ENCODE data around the gene PAX3. TPM values are rescaled to one million over a fixed set of nuclear protein-coding genes. Genes with fewer than 3 reads are reported as not detected.

PAX3 gene
- total RNA-seq, 1 donor from 2014 or later, result 0.52 TPM

- Histone ChIP-seq H3K27me3 (ENCODE audit: control insufficient read depth in 3 of 3, insufficient read depth in 3 of 3, low read length in 3 of 3) (no peaks in the 10 kb centered on the region), H3K9me3 (ENCODE audit: control insufficient read depth in 3 of 3, low read length in 3 of 3) (no peaks in the 10 kb centered on the region), H3K27ac (ENCODE audit: low read depth, low read length) (no peak overlapping the region), H3K4me3 (ENCODE audit: low read length in 3 of 3) (no peak overlapping the region), H3K36me3 (ENCODE audit: control insufficient read depth in 3 of 3, insufficient read depth in 3 of 3, low read length in 3 of 3) (no peaks in the 10 kb centered on the region), H3K9ac (ENCODE audit: low read depth in 1 of 3, low read length in 3 of 3) (no peak overlapping the region), H3K4me1 (ENCODE audit: control insufficient read depth in 3 of 3, insufficient read depth in 3 of 3, low read length in 3 of 3) (no peaks in the 10 kb centered on the region)
Observed at GRCh38 chr2:222250313-222250712, 48.5 kb downstream of the PAX3 start.

GRCh38 chr2:222249444-222249843, 49.4 kb downstream of the PAX3 start:
- no peaks in the 10 kb centered on the region for H3K4me1 ChIP-seq (ENCODE audit: control insufficient read depth in 3 of 3, insufficient read depth in 3 of 3, low read length in 3 of 3)
- no peaks in the 10 kb centered on the region for H3K9me3 ChIP-seq (ENCODE audit: control insufficient read depth in 3 of 3, low read length in 3 of 3)
- H3K4me3 ChIP-seq (ENCODE audit: low read length in 3 of 3), result no peak overlapping the region
- H3K27ac ChIP-seq (ENCODE audit: low read depth, low read length), result no peak overlapping the region
- H3K27me3 ChIP-seq (ENCODE audit: control insufficient read depth in 3 of 3, insufficient read depth in 3 of 3, low read length in 3 of 3), result no peaks in the 10 kb centered on the region
- H3K36me3 ChIP-seq (ENCODE audit: control insufficient read depth in 3 of 3, insufficient read depth in 3 of 3, low read length in 3 of 3), result no peaks in the 10 kb centered on the region
- H3K9ac ChIP-seq (ENCODE audit: low read depth in 1 of 3, low read length in 3 of 3), result no peak overlapping the region

GRCh38 chr2:222248818-222249217, 50.0 kb downstream of the PAX3 start:
- no peaks in the 10 kb centered on the region for H3K36me3 ChIP-seq (ENCODE audit: control insufficient read depth in 3 of 3, insufficient read depth in 3 of 3, low read length in 3 of 3)
- H3K27me3 ChIP-seq (ENCODE audit: control insufficient read depth in 3 of 3, insufficient read depth in 3 of 3, low read length in 3 of 3), result no peaks in the 10 kb centered on the region
- no peaks in the 10 kb centered on the region for H3K9me3 ChIP-seq (ENCODE audit: control insufficient read depth in 3 of 3, low read length in 3 of 3)
- H3K27ac ChIP-seq (ENCODE audit: low read depth, low read length), result no peak overlapping the region
- no peak overlapping the region for H3K9ac ChIP-seq (ENCODE audit: low read depth in 1 of 3, low read length in 3 of 3)
- H3K4me3 ChIP-seq (ENCODE audit: low read length in 3 of 3), result no peak overlapping the region
- H3K4me1 ChIP-seq (ENCODE audit: control insufficient read depth in 3 of 3, insufficient read depth in 3 of 3, low read length in 3 of 3), result no peaks in the 10 kb centered on the region

- H3K4me1 ChIP-seq (ENCODE audit: control insufficient read depth in 3 of 3, insufficient read depth in 3 of 3, low read length in 3 of 3), result no peaks in the 10 kb centered on the region
- no peaks in the 10 kb centered on the region for H3K36me3 ChIP-seq (ENCODE audit: control insufficient read depth in 3 of 3, insufficient read depth in 3 of 3, low read length in 3 of 3)
- no peaks in the 10 kb centered on the region for H3K27me3 ChIP-seq (ENCODE audit: control insufficient read depth in 3 of 3, insufficient read depth in 3 of 3, low read length in 3 of 3)
- no peak overlapping the region for H3K27ac ChIP-seq (ENCODE audit: low read depth, low read length)
- H3K9me3 ChIP-seq (ENCODE audit: control insufficient read depth in 3 of 3, low read length in 3 of 3), result no peaks in the 10 kb centered on the region
- H3K4me3 ChIP-seq (ENCODE audit: low read length in 3 of 3), result no peak overlapping the region
- H3K9ac ChIP-seq (ENCODE audit: low read depth in 1 of 3, low read length in 3 of 3), result no peak overlapping the region
Observed at GRCh38 chr2:222248256-222248655, 50.5 kb downstream of the PAX3 start.

GRCh38 chr2:222242532-222242931, 56.3 kb downstream of the PAX3 start:
- Histone ChIP-seq H3K9ac (ENCODE audit: low read depth in 1 of 3, low read length in 3 of 3) (no peak overlapping the region), H3K27ac (ENCODE audit: low read depth, low read length) (no peak overlapping the region), H3K4me1 (ENCODE audit: control insufficient read depth in 3 of 3, insufficient read depth in 3 of 3, low read length in 3 of 3) (no peaks in the 10 kb centered on the region), H3K36me3 (ENCODE audit: control insufficient read depth in 3 of 3, insufficient read depth in 3 of 3, low read length in 3 of 3) (no peaks in the 10 kb centered on the region), H3K27me3 (ENCODE audit: control insufficient read depth in 3 of 3, insufficient read depth in 3 of 3, low read length in 3 of 3) (peaks cover 3 to 11% (median 3%) of the 10 kb centered on the region in 3 donors), H3K9me3 (ENCODE audit: control insufficient read depth in 3 of 3, low read length in 3 of 3) (no peaks in the 10 kb centered on the region), H3K4me3 (ENCODE audit: low read length in 3 of 3) (no peak overlapping the region)

- Histone ChIP-seq H3K4me3 (ENCODE audit: low read length in 3 of 3) (no peak overlapping the region), H3K9me3 (ENCODE audit: control insufficient read depth in 3 of 3, low read length in 3 of 3) (no peaks in the 10 kb centered on the region), H3K4me1 (ENCODE audit: control insufficient read depth in 3 of 3, insufficient read depth in 3 of 3, low read length in 3 of 3) (no peaks in the 10 kb centered on the region), H3K27me3 (ENCODE audit: control insufficient read depth in 3 of 3, insufficient read depth in 3 of 3, low read length in 3 of 3) (peaks cover 3 to 11% (median 3%) of the 10 kb centered on the region in 3 donors), H3K9ac (ENCODE audit: low read depth in 1 of 3, low read length in 3 of 3) (no peak overlapping the region), H3K36me3 (ENCODE audit: control insufficient read depth in 3 of 3, insufficient read depth in 3 of 3, low read length in 3 of 3) (no peaks in the 10 kb centered on the region), H3K27ac (ENCODE audit: low read depth, low read length) (no peak overlapping the region)
Observed at GRCh38 chr2:222241128-222241870, 57.5 kb downstream of the PAX3 start.

GRCh38 chr2:222240676-222241049, 58.1 kb downstream of the PAX3 start:
- Histone ChIP-seq H3K9me3 (ENCODE audit: control insufficient read depth in 3 of 3, low read length in 3 of 3) (no peaks in the 10 kb centered on the region), H3K36me3 (ENCODE audit: control insufficient read depth in 3 of 3, insufficient read depth in 3 of 3, low read length in 3 of 3) (no peaks in the 10 kb centered on the region), H3K4me1 (ENCODE audit: control insufficient read depth in 3 of 3, insufficient read depth in 3 of 3, low read length in 3 of 3) (no peaks in the 10 kb centered on the region), H3K27ac (ENCODE audit: low read depth, low read length) (no peak overlapping the region), H3K27me3 (ENCODE audit: control insufficient read depth in 3 of 3, insufficient read depth in 3 of 3, low read length in 3 of 3) (peaks cover 3 to 11% (median 3%) of the 10 kb centered on the region in 3 donors), H3K4me3 (ENCODE audit: low read length in 3 of 3) (no peak overlapping the region), H3K9ac (ENCODE audit: low read depth in 1 of 3, low read length in 3 of 3) (no peak overlapping the region)

- Histone ChIP-seq H3K9me3 (ENCODE audit: control insufficient read depth in 3 of 3, low read length in 3 of 3) (no peaks in the 10 kb centered on the region), H3K27me3 (ENCODE audit: control insufficient read depth in 3 of 3, insufficient read depth in 3 of 3, low read length in 3 of 3) (peaks cover 3 to 11% (median 3%) of the 10 kb centered on the region in 3 donors), H3K4me1 (ENCODE audit: control insufficient read depth in 3 of 3, insufficient read depth in 3 of 3, low read length in 3 of 3) (no peaks in the 10 kb centered on the region), H3K27ac (ENCODE audit: low read depth, low read length) (no peak overlapping the region), H3K4me3 (ENCODE audit: low read length in 3 of 3) (no peak overlapping the region), H3K9ac (ENCODE audit: low read depth in 1 of 3, low read length in 3 of 3) (no peak overlapping the region), H3K36me3 (ENCODE audit: control insufficient read depth in 3 of 3, insufficient read depth in 3 of 3, low read length in 3 of 3) (no peaks in the 10 kb centered on the region)
Observed at GRCh38 chr2:222239945-222240675, 58.7 kb downstream of the PAX3 start.

GRCh38 chr2:222239091-222239490, 59.7 kb downstream of the PAX3 start:
- Histone ChIP-seq H3K4me1 (ENCODE audit: control insufficient read depth in 3 of 3, insufficient read depth in 3 of 3, low read length in 3 of 3) (no peaks in the 10 kb centered on the region), H3K9me3 (ENCODE audit: control insufficient read depth in 3 of 3, low read length in 3 of 3) (no peaks in the 10 kb centered on the region), H3K36me3 (ENCODE audit: control insufficient read depth in 3 of 3, insufficient read depth in 3 of 3, low read length in 3 of 3) (no peaks in the 10 kb centered on the region), H3K27me3 (ENCODE audit: control insufficient read depth in 3 of 3, insufficient read depth in 3 of 3, low read length in 3 of 3) (peaks cover 3 to 11% (median 3%) of the 10 kb centered on the region in 3 donors), H3K9ac (ENCODE audit: low read depth in 1 of 3, low read length in 3 of 3) (no peak overlapping the region), H3K27ac (ENCODE audit: low read depth, low read length) (no peak overlapping the region), H3K4me3 (ENCODE audit: low read length in 3 of 3) (no peak overlapping the region)

- no peak overlapping the region for H3K9ac ChIP-seq (ENCODE audit: low read depth in 1 of 3, low read length in 3 of 3)
- H3K27ac ChIP-seq (ENCODE audit: low read depth, low read length), result no peak overlapping the region
- H3K36me3 ChIP-seq (ENCODE audit: control insufficient read depth in 3 of 3, insufficient read depth in 3 of 3, low read length in 3 of 3), result no peaks in the 10 kb centered on the region
- no peaks in the 10 kb centered on the region for H3K4me1 ChIP-seq (ENCODE audit: control insufficient read depth in 3 of 3, insufficient read depth in 3 of 3, low read length in 3 of 3)
- H3K27me3 ChIP-seq (ENCODE audit: control insufficient read depth in 3 of 3, insufficient read depth in 3 of 3, low read length in 3 of 3), result peaks cover 3 to 11% (median 3%) of the 10 kb centered on the region in 3 donors
- no peak overlapping the region for H3K4me3 ChIP-seq (ENCODE audit: low read length in 3 of 3)
- no peaks in the 10 kb centered on the region for H3K9me3 ChIP-seq (ENCODE audit: control insufficient read depth in 3 of 3, low read length in 3 of 3)
Observed at GRCh38 chr2:222238072-222238471, 60.7 kb downstream of the PAX3 start.

Measured in skeletal muscle tissue (tissue), 4 donors.